ENCODE results near the gene ZGRF1.
"Not testable (repeated sequence)": the region's sequence is repeated elsewhere in the genome, so short reads cannot be mapped to it uniquely, and the experiment has no call there.

Gene ZGRF1

DNA sequence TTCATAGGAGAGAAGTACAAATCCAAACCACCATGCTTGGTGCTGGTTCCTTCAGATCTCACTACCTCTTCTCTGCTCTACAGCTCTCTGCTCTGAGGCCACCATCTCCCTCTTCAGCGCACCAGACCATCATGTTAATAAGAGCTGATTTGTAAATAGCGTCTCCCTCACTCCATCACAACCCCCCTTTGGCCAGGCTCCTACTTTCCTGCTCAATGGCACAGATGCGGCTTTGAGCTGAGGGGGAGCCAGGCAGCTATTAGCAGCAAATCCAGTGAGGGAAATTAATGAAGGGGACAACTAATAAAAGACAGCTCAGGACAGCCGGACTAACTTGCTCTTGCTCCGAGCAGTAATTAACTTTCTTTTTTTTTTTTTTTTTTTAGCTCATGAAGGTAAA is 133.8 kb downstream of the ZGRF1 start:
- no peak for DNase-seq
- H3K36me3 ChIP-seq, result no peaks in the 10 kb centered on the region
- H3K9me3 ChIP-seq, result no peaks in the 10 kb centered on the region
- TF ChIP-seq, protein P1, sequence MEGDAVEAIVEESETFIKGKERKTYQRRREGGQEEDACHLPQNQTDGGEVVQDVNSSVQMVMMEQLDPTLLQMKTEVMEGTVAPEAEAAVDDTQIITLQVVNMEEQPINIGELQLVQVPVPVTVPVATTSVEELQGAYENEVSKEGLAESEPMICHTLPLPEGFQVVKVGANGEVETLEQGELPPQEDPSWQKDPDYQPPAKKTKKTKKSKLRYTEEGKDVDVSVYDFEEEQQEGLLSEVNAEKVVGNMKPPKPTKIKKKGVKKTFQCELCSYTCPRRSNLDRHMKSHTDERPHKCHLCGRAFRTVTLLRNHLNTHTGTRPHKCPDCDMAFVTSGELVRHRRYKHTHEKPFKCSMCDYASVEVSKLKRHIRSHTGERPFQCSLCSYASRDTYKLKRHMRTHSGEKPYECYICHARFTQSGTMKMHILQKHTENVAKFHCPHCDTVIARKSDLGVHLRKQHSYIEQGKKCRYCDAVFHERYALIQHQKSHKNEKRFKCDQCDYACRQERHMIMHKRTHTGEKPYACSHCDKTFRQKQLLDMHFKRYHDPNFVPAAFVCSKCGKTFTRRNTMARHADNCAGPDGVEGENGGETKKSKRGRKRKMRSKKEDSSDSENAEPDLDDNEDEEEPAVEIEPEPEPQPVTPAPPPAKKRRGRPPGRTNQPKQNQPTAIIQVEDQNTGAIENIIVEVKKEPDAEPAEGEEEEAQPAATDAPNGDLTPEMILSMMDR (IDR thresholded peaks at IDR 0.05; ENCODE audit: low read depth, low read length), result no peak
- H3K4me3 ChIP-seq (ENCODE audit: low read depth, low read length), result no peak overlapping the region
- H3K4me1 ChIP-seq, result no peaks in the 10 kb centered on the region
- peaks cover 69% of the 10 kb centered on the region for H3K27me3 ChIP-seq

DNA sequence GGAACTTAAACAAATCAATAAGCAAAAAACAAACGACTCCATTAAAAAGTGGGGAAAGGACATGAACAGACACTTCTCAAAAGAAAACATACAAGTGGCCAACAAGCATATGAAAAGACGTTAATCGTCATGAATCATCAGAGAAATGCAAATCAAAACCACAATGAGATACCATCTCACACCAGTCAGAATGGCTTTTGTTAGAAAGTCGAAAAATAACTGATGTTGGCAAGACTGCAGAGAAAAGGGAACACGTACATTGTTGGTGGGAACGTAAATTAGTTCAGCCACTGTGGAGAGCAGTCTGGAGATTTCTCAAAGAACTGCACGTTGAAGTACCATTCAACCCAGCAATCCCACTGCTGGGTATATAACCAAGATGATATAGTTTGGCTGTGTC is 144.4 kb downstream of the ZGRF1 start:
- no peaks in the 10 kb centered on the region for H3K36me3 ChIP-seq
- no peaks in the 10 kb centered on the region for H3K9me3 ChIP-seq
- DNase-seq, result no peak
- H3K27me3 ChIP-seq, result peaks cover 5% of the 10 kb centered on the region
- TF ChIP-seq, protein P1 (IDR thresholded peaks at IDR 0.05; ENCODE audit: low read depth, low read length), result no peak
- no peaks in the 10 kb centered on the region for H3K4me1 ChIP-seq
- H3K4me3 ChIP-seq (ENCODE audit: low read depth, low read length), result no peak overlapping the region

DNA sequence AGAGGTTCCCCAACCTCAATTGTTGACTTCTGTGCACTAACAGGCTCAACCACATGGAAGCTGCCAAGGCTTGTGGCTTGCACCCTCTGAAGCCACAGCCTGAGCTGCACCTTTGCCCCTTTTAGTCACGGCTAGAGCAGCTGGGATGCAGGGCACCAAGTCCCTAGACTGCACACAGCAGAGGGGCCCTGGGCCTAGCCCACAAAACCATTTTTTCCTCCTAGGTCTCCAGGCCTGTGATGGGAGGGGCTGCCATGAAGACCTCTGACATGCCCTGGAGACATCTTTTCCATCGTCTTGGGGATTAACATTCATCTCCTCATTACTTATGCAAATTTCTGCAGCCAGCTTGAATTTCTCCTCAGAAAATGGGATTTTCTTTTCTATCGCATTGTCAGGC is 145.9 kb downstream of the ZGRF1 start:
- not testable (repeated sequence) for H3K4me3 ChIP-seq (ENCODE audit: low read depth, low read length); H3K9me3 ChIP-seq; H3K36me3 ChIP-seq; DNase-seq; H3K27me3 ChIP-seq; H3K4me1 ChIP-seq
